ENCODE results near the gene ELL. TPM values are rescaled to one million over a fixed set of nuclear protein-coding genes. Genes with fewer than 3 reads are reported as not detected.

The ELL gene
- total and polyA plus RNA-seq, 9 donors: 1.6 to 22.3 (median 17.0) TPM

DNA sequence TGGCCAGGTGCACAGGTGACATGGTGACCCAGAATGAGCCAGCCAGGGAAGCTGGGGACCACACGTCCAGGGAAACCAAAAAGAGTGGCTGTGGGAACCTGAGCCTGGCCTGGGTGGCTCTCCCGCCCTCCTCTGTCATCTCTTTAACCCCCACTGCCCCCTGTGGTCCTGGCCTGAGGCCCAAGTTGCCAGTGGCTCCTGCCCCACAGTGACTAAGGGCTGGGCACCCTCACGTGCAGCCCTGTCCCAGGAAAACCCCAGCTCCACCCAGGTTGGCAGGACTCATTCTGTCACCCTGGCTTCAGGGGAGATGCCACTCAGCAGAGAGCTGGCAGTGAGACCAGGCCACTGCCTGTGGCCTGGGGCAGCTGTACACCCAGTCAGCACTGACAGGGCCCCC is 53.4 kb downstream of the ELL start:
- TF ChIP-seq POLR2A (IDR thresholded peaks at IDR 0.05): no peak
- TF ChIP-seq EP300 (IDR thresholded peaks at IDR 0.05): no peak
- no peak for TF ChIP-seq CTCF (IDR thresholded peaks at IDR 0.05)
- DNase-seq: no peak
- H3K27me3 ChIP-seq: no peaks in the 10 kb centered on the region
- no peak overlapping the region for H3K27ac ChIP-seq
- H3K9me3 ChIP-seq: no peaks in the 10 kb centered on the region
- H3K4me1 ChIP-seq (ENCODE audit: insufficient read depth): peaks cover 36% of the 10 kb centered on the region
- WGBS, 3 donors: 76 to 89% (median 83%) methylated on average over 3 of the region's 3 CpGs
- no peaks in the 10 kb centered on the region for H3K36me3 ChIP-seq
- H3K4me3 ChIP-seq: no peak overlapping the region
- intact Hi-C loops (cut with DNase I): loop anchor here (5.0 to 10.0 kb wide), 4 partner anchors 46 to 119 kb away; partner anchors contain the start of genes UBA52 (in 2 of the 4), ELL (in 1 of the 4) and REX1BD (in 1 of the 4)

- Histone ChIP-seq H3K27me3 (no peaks in the 10 kb centered on the region), H3K9me3 (no peaks in the 10 kb centered on the region), H3K4me3 (no peak overlapping the region), H3K4me1 (ENCODE audit: insufficient read depth) (peaks cover 32% of the 10 kb centered on the region), H3K36me3 (no peaks in the 10 kb centered on the region), H3K27ac (no peak overlapping the region)
- WGBS, 3 donors: 76 to 85% (median 78%) methylated on average over 3 of the region's 3 CpGs
- intact Hi-C loops (cut with DNase I): loop anchor here (5.0 to 10.0 kb wide), 4 partner anchors 47 to 119 kb away; partner anchors contain the start of genes UBA52 (in 2 of the 4), ELL (in 1 of the 4) and REX1BD (in 1 of the 4)
- DNase-seq: no peak
- no peak for TF ChIP-seq POLR2A (IDR thresholded peaks at IDR 0.05)
- TF ChIP-seq EP300 (IDR thresholded peaks at IDR 0.05): no peak
- no peak for TF ChIP-seq CTCF (IDR thresholded peaks at IDR 0.05)
Observed at GRCh38 chr19:18467978-18468377, 53.9 kb downstream of the ELL start.

DNA sequence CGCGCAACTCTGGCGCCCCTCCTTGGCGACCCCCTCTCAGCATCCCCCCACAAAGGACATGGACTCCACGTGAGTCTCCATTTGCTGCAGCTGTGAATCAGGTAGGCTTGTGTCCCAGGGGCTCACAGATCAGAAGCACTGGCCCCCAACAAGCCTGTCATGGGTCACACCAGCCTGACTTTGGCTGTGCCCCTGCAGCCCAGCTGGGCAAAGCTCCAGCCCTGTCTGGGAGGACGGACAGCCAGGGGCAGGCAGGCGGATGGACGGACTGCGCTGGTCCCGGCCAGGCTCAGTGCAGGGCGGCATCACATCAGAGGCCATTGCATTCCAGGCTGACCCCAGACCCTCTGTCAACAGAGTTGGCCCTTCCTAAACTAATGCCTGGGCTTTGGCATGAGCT is 55.5 kb downstream of the ELL start:
- Histone ChIP-seq H3K4me1 (ENCODE audit: insufficient read depth) (peaks cover 32% of the 10 kb centered on the region), H3K27me3 (no peaks in the 10 kb centered on the region), H3K36me3 (no peaks in the 10 kb centered on the region), H3K9me3 (no peaks in the 10 kb centered on the region), H3K27ac (peak overlapping the region in 1 of 2 donors; percentile 63), H3K4me3 (no peak overlapping the region)
- WGBS, 3 donors: 87 to 94% (median 94%) methylated on average over 11 of the region's 11 CpGs
- no peak for DNase-seq
- TF ChIP-seq CTCF (IDR thresholded peaks at IDR 0.05): no peak
- no peak for TF ChIP-seq EP300 (IDR thresholded peaks at IDR 0.05)
- no peak for TF ChIP-seq POLR2A (IDR thresholded peaks at IDR 0.05)
- intact Hi-C loops (cut with DNase I): loop anchor here (5.0 to 10.0 kb wide), 4 partner anchors 48 to 121 kb away; partner anchors contain the start of genes UBA52 (in 2 of the 4), ELL (in 1 of the 4) and REX1BD (in 1 of the 4)

- intact Hi-C loops (cut with DNase I): loop anchor here (5.0 to 10.0 kb wide), 4 partner anchors 49 to 121 kb away; partner anchors contain the start of genes UBA52 (in 2 of the 4), ELL (in 1 of the 4) and REX1BD (in 1 of the 4)
- WGBS, 3 donors: 78 to 85% (median 84%) methylated on average over 4 to 6 of the region's 6 CpGs
- Histone ChIP-seq H3K36me3 (no peaks in the 10 kb centered on the region), H3K9me3 (no peaks in the 10 kb centered on the region), H3K27ac (peak overlapping the region in 1 of 2 donors; percentile 63), H3K4me3 (no peak overlapping the region), H3K4me1 (ENCODE audit: insufficient read depth) (peaks cover 34% of the 10 kb centered on the region), H3K27me3 (no peaks in the 10 kb centered on the region)
- no peak for DNase-seq
- TF ChIP-seq CTCF (IDR thresholded peaks at IDR 0.05) (no peak), POLR2A (IDR thresholded peaks at IDR 0.05) (no peak), EP300 (IDR thresholded peaks at IDR 0.05) (no peak)
Observed at GRCh38 chr19:18465964-18466339, 55.9 kb downstream of the ELL start.

All from ovary (tissue), 9 donors.